T47D (cell line): ENCODE results near the gene SHROOM3.

Source experiments
- DNase-seq, 2 experiments: peaks; one replicate each; pipeline versions ENCODE4 v3.0.0 to v3.0.0-alpha.2; 2011 to 2012; ENCODE audit warnings: low read depth in 1 of 2, low spot score in 1 of 2
- JUND ChIP-seq: IDR thresholded peaks from 2 replicates; pipeline ENCODE4 v1.6.1; 2012; ENCODE audit warnings: low read depth
- in situ Hi-C: cut with HindIII; loops from 2 replicates; pipeline ENCODE4 v1.10.0; 2016; ENCODE audit warnings: low sequenced_read_pairs, low pct_unique_long_range_greater_than_20kb

SHROOM3 gene

GRCh38 chr4:76674983-76675382, 240.0 kb downstream of the SHROOM3 start:
- in situ Hi-C loops, result no loop called here
- TF ChIP-seq JUND, result no peak
- DNase-seq, result no peak

GRCh38 chr4:76677571-76678326, 242.7 kb downstream of the SHROOM3 start:
- in situ Hi-C loops, result no loop called here
- DNase-seq, result peak in 1 of 2 experiments; percentile 64
- TF ChIP-seq JUND, result no peak

GRCh38 chr4:76679691-76680090, 244.7 kb downstream of the SHROOM3 start:
- no peak for TF ChIP-seq JUND
- in situ Hi-C loops, result no loop called here
- peak in 1 of 2 experiments; percentile 67 for DNase-seq

GRCh38 chr4:76680952-76681351, 245.9 kb downstream of the SHROOM3 start:
- in situ Hi-C loops, result no loop called here
- no peak for TF ChIP-seq JUND
- DNase-seq, result no peak

GRCh38 chr4:76681996-76682395, 247.0 kb downstream of the SHROOM3 start:
- in situ Hi-C loops, result no loop called here
- no peak for TF ChIP-seq JUND
- DNase-seq, result no peak

GRCh38 chr4:76683144-76683543, 248.1 kb downstream of the SHROOM3 start:
- in situ Hi-C loops, result no loop called here
- TF ChIP-seq JUND, result no peak
- DNase-seq, result no peak

- no peak for TF ChIP-seq JUND
- no peak for DNase-seq
- in situ Hi-C loops, result no loop called here
Measured at GRCh38 chr4:76687746-76688448, 252.9 kb downstream of the SHROOM3 start.

- TF ChIP-seq JUND, result no peak
- DNase-seq, result no peak
Measured at GRCh38 chr4:76688619-76689144, 253.7 kb downstream of the SHROOM3 start.

GRCh38 chr4:76689145-76689817, 254.3 kb downstream of the SHROOM3 start:
- DNase-seq, result peak; percentile 52 to 66
- no peak for TF ChIP-seq JUND
- in situ Hi-C loops, result no loop called here

More at GRCh38 chr4:76688619-76689144, 253.7 kb downstream of the SHROOM3 start:
- in situ Hi-C loops, result no loop called here

GRCh38 chr4:76690011-76690905, 255.2 kb downstream of the SHROOM3 start:
- DNase-seq, result no peak
- in situ Hi-C loops, result no loop called here
- no peak for TF ChIP-seq JUND

- no peak for DNase-seq
- TF ChIP-seq JUND, result no peak
- in situ Hi-C loops, result no loop called here
Measured at GRCh38 chr4:76690906-76691275, 255.9 kb downstream of the SHROOM3 start.
